ENCODE measurements around the gene FAM72C. TPM values are rescaled to one million over a fixed set of nuclear protein-coding genes. Genes with fewer than 3 reads are reported as not detected.
"Not testable (repeated sequence)": the region's sequence is repeated elsewhere in the genome, so short reads cannot be mapped to it uniquely, and the experiment has no call there.

Gene FAM72C
- polyA plus RNA-seq (2012; ENCODE audit: insufficient read depth, insufficient read length, low read depth), result 4.7 TPM

DNA sequence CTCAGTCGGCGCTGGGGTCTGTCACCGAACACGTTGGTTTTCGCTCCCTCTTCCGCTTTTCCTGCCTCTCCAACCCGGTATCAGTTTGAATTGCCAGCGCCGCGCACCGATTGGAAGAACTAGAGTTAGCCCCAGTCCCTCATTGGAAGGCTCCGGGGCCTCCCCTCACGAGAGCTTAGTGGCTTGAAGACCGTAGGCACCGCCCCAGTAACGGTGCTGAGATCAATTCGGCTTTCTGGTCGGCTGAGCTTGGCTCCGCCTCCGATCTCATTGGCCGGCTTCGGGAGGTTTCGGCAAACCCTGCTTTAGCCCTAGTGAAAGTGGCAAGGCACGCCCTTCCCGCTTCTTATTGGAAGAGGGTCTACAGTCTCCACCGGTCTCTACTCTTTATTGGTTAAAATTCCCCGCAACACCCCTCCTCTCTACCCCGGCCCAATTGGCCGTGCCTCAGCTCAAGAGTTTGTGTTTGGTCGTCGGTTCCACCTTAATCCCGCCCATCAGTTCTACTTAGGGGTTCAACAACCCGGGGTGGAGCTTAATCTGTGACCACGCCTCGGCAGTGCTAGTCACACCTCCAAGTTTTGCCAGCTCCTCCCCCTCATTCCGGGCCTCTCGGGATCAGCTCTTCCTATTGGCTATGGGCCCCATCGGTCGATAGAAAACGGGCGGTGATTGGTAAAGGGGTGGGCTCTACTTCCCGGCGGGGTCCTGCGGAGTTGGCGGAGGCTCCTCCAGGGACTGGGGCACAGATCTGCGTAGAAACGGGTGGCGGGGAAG is at the start of gene FAM72C:
Gene FAM72C (minus strand): TSS at position 63 of the 777 bp plus-strand sequence. CDS start 845 bp downstream, outside the sequence.
- H3K36me3 ChIP-seq; H3K9me3 ChIP-seq; H3K27me3 ChIP-seq; DNase-seq; H3K4me3 ChIP-seq (ENCODE audit: low read depth, low read length); H3K4me1 ChIP-seq: not testable (repeated sequence)

DNA sequence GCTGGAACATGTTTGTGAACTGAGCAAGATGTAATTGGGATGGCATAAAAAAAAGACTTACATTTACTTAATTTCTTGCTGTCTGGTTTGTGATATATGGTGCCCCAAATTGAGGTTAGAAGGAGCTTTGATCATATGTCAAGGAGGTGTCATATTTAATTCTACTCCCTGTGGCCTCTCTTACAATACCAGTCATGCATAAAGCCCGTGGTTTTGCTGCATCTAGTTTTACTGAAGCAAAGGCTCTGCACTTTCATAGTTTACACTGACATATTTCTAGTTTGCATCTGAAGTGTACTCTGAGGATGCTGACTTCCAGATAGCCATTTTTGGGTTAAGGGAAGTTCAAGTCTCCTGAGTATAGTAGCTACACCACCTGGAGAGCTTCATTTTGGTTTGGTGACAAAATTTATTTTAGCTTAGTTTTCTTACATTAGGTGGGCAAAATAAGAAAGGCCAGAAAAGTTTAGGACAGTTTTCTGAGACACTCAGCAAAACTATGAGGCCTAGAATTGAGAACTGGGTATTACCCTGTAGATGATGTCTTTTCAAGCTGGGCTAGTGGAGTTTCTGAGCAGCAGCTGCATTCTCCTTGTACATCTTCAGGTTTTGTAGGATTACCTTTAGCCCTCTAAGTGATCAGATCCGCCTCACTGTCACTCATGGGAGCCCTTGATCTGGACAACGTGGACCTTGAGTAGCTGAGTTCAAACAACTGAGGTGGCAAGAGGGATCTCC is 48.4 kb upstream of the FAM72C start:
- not testable (repeated sequence) for H3K36me3 ChIP-seq; H3K4me3 ChIP-seq (ENCODE audit: low read depth, low read length); H3K4me1 ChIP-seq; H3K27me3 ChIP-seq; H3K9me3 ChIP-seq; DNase-seq

DNA sequence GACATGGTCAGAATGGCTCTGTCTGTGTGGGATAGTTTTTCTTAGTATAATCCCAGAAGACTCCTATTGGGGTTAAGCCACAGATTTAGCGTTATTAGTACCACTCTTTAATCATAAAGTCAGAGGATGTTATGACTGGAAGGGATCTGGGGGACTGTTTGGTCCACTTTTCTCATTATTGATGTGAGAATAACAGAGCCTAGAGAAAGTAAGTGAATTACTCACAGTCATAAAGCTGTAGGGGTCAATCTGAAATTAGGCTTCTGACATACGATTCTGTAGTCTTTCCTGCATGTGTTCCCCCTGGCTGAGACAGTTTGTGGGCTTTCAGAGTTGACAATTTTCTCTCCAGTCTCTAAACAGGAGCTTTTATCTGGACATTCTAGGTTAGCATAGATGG is 47.3 kb upstream of the FAM72C start:
- H3K27me3 ChIP-seq; H3K9me3 ChIP-seq; H3K4me1 ChIP-seq; H3K36me3 ChIP-seq; H3K4me3 ChIP-seq (ENCODE audit: low read depth, low read length); DNase-seq: not testable (repeated sequence)

DNA sequence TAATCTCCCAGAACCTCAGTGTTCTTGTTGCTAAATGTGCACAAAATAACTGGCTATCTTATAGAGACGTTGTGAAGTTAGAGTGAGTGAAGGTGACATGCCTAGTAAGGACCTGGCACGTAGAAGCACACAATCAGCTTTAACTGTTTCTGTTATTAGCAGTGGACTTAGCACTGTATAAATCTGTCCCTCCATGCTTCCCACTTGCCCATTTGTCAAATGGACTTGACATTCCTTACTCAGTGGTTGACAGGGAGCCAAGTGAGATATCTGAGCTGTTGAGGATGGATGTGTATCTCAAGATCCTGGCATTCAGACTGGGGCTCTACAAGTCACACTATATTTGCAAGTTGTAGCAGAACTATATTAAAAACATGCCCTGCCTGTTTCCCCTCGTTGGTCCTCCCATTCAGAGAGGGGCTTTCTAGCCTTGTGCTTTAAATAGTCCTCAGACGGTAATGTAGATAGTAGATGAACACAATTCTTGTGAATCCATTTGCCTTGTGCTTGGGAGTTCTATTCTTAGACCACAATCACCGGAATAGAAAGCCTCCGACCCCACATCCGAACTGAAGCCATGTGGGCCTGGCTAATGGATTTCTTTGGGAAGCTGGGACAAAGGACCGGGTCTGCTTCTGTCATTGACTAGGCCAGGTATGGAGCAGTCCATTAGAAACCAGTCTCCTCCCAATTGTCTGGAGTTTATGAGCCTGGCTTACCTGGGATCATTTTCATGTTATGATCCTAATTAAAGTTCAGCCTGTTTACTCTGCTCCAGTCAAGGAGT is 43.6 kb upstream of the FAM72C start:
- H3K27me3 ChIP-seq; H3K4me3 ChIP-seq (ENCODE audit: low read depth, low read length); H3K4me1 ChIP-seq; DNase-seq; H3K36me3 ChIP-seq; H3K9me3 ChIP-seq: not testable (repeated sequence)

DNA sequence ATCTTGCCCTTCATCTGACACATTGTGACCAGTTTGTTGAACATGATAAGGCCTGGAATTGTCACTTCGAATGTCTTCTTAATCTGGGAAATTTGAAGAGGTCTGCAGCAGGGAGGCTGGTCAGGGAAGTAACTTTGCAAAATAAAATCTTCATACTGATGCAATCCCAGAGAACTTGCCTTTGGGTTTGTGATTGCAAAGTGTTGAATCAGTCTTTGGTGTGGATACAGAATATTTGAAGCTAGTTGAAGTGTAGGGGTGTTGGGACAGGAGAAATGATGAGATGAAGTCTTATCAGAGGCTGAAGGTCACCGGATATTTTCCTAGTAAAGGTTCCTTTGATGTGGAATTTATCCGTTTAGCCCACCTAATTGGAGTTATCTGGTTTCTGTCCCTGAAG is 42.7 kb upstream of the FAM72C start:
- not testable (repeated sequence) for H3K9me3 ChIP-seq; H3K36me3 ChIP-seq; H3K27me3 ChIP-seq; H3K4me1 ChIP-seq; H3K4me3 ChIP-seq (ENCODE audit: low read depth, low read length); DNase-seq

DNA sequence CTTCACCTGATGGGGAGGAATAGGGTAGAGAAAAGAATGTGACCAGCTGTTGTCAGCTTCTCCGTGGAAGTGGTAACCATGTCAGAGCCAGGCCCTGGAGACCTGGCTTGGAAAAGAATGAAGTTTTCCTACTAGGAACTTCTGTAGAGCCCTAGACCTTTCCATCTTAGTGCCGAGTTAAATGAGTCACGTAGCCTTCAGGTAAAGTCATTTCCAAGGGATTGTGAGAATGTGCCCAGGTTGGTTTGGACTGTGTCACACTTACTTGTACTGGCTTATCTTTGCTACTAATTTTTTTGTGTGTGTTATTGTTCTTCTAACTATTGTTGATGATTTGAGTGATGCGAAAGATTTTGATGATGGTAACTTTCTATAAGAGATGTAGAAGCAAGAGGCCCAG is 42.3 kb upstream of the FAM72C start:
- not testable (repeated sequence) for H3K4me1 ChIP-seq; H3K4me3 ChIP-seq (ENCODE audit: low read depth, low read length); H3K36me3 ChIP-seq; H3K27me3 ChIP-seq; H3K9me3 ChIP-seq; DNase-seq

DNA sequence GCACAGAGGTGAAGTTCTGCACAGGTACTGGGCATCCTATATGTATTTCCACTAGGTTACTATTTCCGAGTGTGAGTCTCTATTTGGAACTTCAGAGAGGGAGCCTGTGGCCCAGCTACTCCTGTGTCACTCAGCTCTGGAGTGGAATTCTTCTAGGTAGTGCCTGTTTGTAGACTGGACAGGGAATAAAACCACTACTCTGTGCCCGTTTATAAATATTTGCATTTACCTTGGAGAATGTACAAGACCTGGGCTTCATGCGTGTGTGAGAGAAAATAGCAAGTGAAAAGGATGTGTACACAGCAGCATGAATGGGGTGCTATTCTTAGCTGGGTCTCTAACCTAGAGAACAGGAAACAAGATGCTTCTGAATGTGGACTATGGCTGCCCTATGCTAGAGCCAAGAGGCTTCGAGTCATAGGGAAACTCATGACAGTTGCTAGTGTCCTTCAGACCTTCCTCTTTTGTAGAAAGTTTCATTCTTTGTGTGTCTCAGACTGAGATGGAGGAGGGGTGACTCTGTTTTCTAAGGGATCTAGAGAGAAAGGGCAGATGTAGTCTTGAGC is 40.5 kb upstream of the FAM72C start:
- H3K36me3 ChIP-seq; DNase-seq; H3K27me3 ChIP-seq; H3K4me3 ChIP-seq (ENCODE audit: low read depth, low read length); H3K4me1 ChIP-seq; H3K9me3 ChIP-seq: not testable (repeated sequence)

DNA sequence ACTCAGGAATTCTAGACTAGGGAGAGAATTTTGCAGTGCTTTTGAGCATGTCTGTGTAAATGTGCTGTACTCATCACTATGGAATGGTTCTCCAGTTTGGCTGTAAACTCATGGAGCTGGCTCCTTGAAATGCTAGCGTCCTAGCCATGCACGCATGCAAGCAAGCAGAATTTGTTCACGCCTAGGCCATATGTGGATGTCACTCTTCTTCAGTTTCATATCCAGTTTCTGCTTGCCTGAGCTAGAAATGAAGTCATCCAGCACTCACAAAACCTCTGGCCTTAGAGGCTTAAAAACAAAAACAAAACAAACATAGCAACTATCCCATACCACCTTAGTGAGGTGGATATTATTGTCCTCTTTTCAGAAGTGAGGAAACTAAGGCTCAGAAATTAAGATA is 37.6 kb upstream of the FAM72C start:
- not testable (repeated sequence) for H3K4me3 ChIP-seq (ENCODE audit: low read depth, low read length); H3K36me3 ChIP-seq; H3K27me3 ChIP-seq; DNase-seq; H3K4me1 ChIP-seq; H3K9me3 ChIP-seq

DNA sequence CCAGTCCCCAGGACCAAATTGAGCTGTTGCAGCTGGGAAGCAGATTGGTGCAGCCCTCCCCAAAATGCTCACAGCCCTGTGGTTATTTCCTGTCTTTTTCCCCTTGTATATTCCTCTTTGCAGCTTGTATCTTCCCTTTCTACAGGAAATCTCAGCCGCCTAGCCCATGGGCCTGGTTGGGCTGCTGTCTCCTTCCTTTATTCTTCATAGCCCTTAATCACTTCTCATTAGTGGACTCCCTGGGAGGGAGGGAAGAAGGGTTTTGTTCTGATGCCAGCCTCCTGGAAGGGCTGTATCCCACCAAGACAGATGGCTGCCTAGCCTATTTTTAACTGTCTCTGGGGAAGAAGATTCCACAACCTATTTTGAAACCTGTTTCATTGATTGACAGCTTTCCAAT is 32.5 kb upstream of the FAM72C start:
- not testable (repeated sequence) for DNase-seq; H3K4me1 ChIP-seq; H3K36me3 ChIP-seq; H3K4me3 ChIP-seq (ENCODE audit: low read depth, low read length); H3K9me3 ChIP-seq; H3K27me3 ChIP-seq

DNA sequence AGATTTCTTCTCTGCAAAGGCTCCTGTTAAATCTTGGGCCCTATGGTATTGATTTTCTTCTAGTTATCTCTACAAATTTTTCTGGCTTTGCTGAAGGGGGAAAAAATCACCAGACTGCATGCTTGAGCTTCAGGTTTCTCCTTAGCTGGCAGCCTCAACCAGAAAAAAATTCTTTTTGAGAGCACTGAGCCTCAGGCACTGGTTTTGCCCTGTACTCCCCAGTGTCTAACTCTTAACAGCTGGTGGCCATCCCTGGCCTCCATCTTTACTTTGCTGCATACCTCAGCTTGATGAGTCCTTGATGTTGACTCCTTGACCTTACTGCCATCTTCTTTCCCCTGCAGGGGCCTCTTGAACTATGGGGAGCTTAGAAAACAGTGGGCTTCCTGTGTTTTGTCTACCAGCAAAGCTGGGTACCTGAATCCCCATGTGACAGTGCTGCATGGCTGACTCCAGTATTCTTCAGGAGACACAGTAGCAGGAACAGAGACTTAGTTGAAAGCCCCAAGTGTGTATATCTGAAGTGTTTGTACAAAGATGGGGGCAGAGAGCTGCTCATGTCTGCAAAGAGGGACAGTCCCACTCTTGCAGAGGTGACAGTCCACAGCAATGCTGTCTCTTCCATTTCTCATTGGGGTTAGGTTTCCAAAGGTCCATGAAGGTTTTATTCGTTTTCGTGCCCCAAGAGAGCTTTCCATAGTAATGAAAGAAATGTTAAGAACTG is 31.7 kb upstream of the FAM72C start:
- H3K36me3 ChIP-seq; H3K27me3 ChIP-seq; H3K9me3 ChIP-seq; DNase-seq; H3K4me1 ChIP-seq; H3K4me3 ChIP-seq (ENCODE audit: low read depth, low read length): not testable (repeated sequence)

DNA sequence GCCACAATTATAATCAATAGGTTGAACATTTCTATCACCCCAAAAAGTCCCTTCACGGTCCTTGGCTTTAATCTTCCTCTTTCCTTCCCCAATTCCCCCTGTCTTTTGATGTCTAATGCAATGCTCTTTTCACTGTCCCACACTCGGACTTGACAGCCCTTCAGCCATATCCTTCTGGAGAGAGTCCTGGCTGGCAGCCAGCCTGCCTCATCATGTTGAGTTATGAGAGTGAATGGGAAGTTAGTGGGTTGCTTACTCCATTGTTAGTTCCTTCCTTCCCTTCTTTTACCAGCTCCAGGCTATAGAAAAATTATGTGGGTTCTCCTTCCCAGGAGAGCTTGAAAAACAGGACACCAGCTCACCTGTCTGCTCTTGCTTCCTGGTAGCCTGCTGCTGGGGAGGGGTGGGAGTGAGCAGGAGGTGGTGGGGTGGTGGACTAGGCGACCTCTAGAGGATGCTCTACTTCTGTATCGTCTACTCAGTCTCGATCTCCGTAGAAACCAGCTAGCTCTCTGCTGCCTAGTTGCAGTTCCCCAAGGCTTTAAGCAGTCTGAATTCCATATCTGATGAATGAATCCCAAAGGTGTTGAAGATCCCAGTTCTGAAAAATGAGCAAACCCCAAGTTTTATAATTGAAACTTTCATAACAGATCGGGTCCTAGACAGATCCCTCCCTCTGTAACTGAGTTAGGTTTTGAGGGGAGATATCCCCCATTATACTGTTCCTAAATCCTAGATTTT is 30.5 kb upstream of the FAM72C start:
- H3K27me3 ChIP-seq; H3K9me3 ChIP-seq; DNase-seq; H3K36me3 ChIP-seq; H3K4me3 ChIP-seq (ENCODE audit: low read depth, low read length); H3K4me1 ChIP-seq: not testable (repeated sequence)

DNA sequence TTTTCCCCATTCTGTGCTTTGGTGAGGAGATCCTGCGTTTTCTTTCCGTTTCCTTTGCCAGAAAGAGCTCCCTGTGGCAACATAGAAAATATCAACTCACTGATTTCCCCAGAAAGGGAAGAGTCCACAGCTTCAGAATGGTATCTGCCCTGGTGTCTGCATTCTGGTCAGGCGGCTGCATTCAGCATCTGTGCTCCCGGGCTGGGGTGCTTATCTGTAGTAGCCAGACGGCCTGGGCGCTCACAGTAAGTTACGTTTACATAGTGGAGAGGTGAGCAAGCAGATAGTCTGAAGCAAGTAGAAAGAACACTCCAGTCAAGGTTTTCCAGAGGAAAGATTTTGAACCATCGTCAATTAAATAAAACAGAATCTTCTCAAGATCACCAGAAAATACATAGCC is 29.3 kb upstream of the FAM72C start:
- DNase-seq, result peak; percentile 68
- H3K4me3 ChIP-seq (ENCODE audit: low read depth, low read length); H3K9me3 ChIP-seq; H3K27me3 ChIP-seq; H3K4me1 ChIP-seq; H3K36me3 ChIP-seq: not testable (repeated sequence)

DNA sequence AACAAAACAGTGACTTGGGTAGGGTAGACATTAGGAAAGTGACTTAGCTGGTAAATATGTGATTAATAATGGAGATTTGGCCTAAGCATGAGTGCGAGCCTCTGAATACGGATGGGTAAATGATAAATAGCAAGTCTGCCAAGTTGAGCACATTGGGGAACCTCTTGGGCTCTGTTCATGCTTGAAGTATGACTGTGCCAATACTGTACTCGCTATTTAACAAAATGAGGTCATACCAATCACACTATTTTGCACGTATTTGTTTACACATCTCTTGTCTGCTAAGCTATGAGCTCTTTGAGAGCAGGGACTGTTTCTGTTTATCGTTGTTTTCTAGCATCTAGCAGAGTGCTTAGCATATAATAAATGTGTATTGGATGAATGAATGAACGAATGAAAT is 24.2 kb upstream of the FAM72C start:
- DNase-seq; H3K36me3 ChIP-seq; H3K27me3 ChIP-seq; H3K9me3 ChIP-seq; H3K4me1 ChIP-seq; H3K4me3 ChIP-seq (ENCODE audit: low read depth, low read length): not testable (repeated sequence)

DNA sequence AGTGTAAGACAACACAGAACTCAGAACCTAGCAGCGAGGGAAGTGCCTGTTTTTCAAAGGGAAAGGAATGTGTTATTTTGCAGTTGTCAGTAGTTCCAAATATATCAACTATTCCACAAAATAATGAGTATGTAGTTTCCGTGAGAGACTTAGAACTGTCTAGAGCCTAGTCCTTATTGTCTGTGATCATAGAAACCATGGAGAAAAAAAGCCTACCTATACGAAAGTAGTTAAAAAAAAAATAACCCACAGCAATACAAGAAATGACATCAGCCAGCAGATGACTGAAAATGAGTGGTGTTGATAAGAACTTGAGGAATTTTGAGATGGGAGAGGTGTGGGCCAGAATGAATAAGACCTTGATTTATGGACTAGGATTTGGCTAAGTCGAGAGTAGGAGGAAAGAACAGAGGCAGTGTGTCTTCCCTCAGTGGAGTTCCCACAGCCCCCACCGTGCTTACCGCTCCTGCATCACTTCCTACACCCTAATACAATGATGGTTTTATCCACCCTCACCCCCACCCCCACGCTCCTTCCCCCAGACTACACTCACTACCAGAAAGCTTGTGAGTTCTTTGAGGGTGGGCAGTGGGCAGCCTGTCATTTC is 21.6 kb upstream of the FAM72C start:
- H3K36me3 ChIP-seq; H3K4me1 ChIP-seq; DNase-seq; H3K9me3 ChIP-seq; H3K27me3 ChIP-seq; H3K4me3 ChIP-seq (ENCODE audit: low read depth, low read length): not testable (repeated sequence)

All from BE2C (cell line).